CD8-positive, alpha-beta memory T cell (primary cell): Measurements from ENCODE around the gene POU5F1. TPM values are rescaled to one million over a fixed set of nuclear protein-coding genes. Genes with fewer than 3 reads are reported as not detected.
"Not testable (repeated sequence)": the region's sequence is repeated elsewhere in the genome, so short reads cannot be mapped to it uniquely, and the experiment has no call there.

ENCODE experiments used
- CTCF ChIA-PET: fragments of 350-600 bp; sonication (Branson Sonifier 250); formaldehyde crosslinking; loops from one replicate; lab custom pipeline; 2021; ENCODE audit warnings: antibody characterized with exemption; lab: Charles Lee
- POLR2A ChIA-PET: fragments of 350-600 bp; sonication (Branson Sonifier 250); formaldehyde crosslinking; loops from one replicate; lab custom pipeline; 2021; ENCODE audit warnings: antibody characterized with exemption; lab: Charles Lee
- DNase-seq, 5 donors: peaks; one replicate each; pipeline versions ENCODE4 v3.0.0 to v3.0.0-alpha.2; 2020 to 2022; ENCODE audit warnings: mixed read lengths in 1 of 5
- H3K27ac ChIP-seq: one replicate; pipeline ENCODE4 v1.7.0; 2013; ENCODE audit warnings: low read depth, mild to moderate bottlenecking, low read length, moderate library complexity
- H3K27me3 ChIP-seq: 2 replicates; pipeline ENCODE4 v1.7.0; 2013; ENCODE audit warnings: low read length, mild to moderate bottlenecking; ENCODE audit not compliant: insufficient read depth, poor library complexity, severe bottlenecking
- H3K36me3 ChIP-seq: 2 replicates; pipeline ENCODE4 v1.7.0; 2013; ENCODE audit warnings: mild to moderate bottlenecking, low read length, moderate library complexity; ENCODE audit not compliant: insufficient read depth
- H3K4me1 ChIP-seq: 2 replicates; pipeline ENCODE4 v1.7.0; 2013; ENCODE audit warnings: mild to moderate bottlenecking, low read length, moderate library complexity; ENCODE audit not compliant: insufficient read depth
- H3K4me3 ChIP-seq: 2 replicates; pipeline ENCODE4 v1.7.0; 2013; ENCODE audit warnings: mild to moderate bottlenecking, low read length
- H3K9me3 ChIP-seq: 2 replicates; pipeline ENCODE4 v1.7.0; 2013; ENCODE audit warnings: mild to moderate bottlenecking, low read length
- H3K27ac Mint-ChIP-seq, 8 donors: one replicate each; pipeline ENCODE4 v1.8.0; 2020 to 2021; ENCODE audit warnings: mixed read lengths in 8 of 8, mild to moderate bottlenecking in 6 of 8, inconsistent platforms in 3 of 8, moderate library complexity in 3 of 8
- H3K27me3 Mint-ChIP-seq, 2 donors: one replicate each; pipeline ENCODE4 v1.8.0; 2020 to 2021; ENCODE audit warnings: mixed read lengths in 2 of 2, mild to moderate bottlenecking in 1 of 2, moderate library complexity in 1 of 2
- H3K36me3 Mint-ChIP-seq, 3 donors: one replicate each; pipeline ENCODE4 v1.8.0; 2020 to 2021; ENCODE audit warnings: mixed read lengths in 3 of 3, inconsistent platforms in 1 of 3, mild to moderate bottlenecking in 1 of 3
- H3K4me1 Mint-ChIP-seq, 3 donors: one replicate each; pipeline ENCODE4 v1.8.0; 2020 to 2021; ENCODE audit warnings: mixed read lengths in 3 of 3, inconsistent platforms in 1 of 3, mild to moderate bottlenecking in 1 of 3
- H3K4me3 Mint-ChIP-seq, 7 donors: one replicate each; pipeline ENCODE4 v1.8.0; 2020 to 2021; ENCODE audit warnings: mixed read lengths in 7 of 7, mild to moderate bottlenecking in 6 of 7, moderate library complexity in 4 of 7, inconsistent platforms in 2 of 7
- H3K9me3 Mint-ChIP-seq, 5 donors: one replicate each; pipeline ENCODE4 v1.8.0; 2020 to 2022; ENCODE audit warnings: mixed read lengths in 5 of 5, mild to moderate bottlenecking in 3 of 5, moderate library complexity in 2 of 5, inconsistent platforms in 1 of 5
- polyA plus RNA-seq: library from polyadenylated mRNA; unstranded; fragments of 300-500 nt; fragmentation: Illumina TruSeq; gene quantifications from one replicate; pipeline ENCODE4 v1.2.3, GENCODE V29; 2021
- total RNA-seq, 2 experiments: library from RNA; stranded (reverse); gene quantifications; one replicate each; pipeline ENCODE4 v1.2.3, GENCODE V29; 2021

Gene POU5F1
- total and polyA plus RNA-seq, 3 experiments from 2014 or later: not detected

DNA sequence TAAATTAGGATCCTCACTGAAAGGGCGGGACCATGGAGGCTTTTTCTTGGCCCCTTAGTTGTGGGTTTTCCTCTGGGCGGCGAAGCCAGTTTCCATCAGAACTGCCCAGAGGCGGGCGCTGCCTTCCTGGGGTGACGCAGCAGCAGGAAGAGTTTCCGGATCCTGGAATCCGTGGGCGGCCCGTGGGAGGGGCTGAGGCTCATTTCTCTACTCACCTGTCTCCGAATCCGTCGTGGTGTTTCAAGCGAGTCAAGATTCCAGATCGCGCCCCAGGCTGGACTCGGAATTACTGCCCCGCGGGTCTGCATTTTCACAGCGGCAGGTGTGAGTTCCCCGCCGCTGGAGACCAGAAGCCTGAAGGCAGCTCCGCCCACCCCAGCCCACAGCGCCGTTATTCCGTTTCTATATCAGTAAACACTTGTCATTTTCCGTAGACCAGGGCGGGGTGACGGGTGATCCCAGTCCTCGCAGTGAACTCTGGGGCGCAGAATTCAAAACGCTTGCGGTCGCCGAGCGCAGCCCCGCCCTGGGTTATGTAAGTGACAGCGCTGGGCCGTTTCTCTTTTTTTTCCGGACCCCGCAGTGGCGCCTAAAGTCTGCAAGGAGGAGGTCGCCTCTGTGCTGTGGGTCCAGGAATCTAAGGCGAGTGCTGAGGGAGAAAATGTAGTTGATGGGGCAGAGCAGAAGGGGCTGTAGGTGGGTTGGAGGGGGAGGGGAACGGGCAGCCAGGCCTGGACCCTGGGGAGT is 27.2 kb upstream of the POU5F1 start:
- POLR2A ChIA-PET: interaction anchor here (0.6 to 3.0 kb wide), 12 partner anchors 39 to 265 kb away, joined by 3 to 24 read pairs (median 8); partner anchors contain the start of genes CCHCR1, HLA-B, HLA-C and TCF19
- Histone ChIP-seq H3K4me3 (peak overlapping the region; percentile 80), H3K36me3 (peaks cover 7% of the 10 kb centered on the region), H3K9me3 (no peaks in the 10 kb centered on the region), H3K27me3 (no peaks in the 10 kb centered on the region), H3K4me1 (peaks cover 49% of the 10 kb centered on the region), H3K27ac (peak overlapping the region; percentile 99)
- Mint-ChIP-seq H3K27me3 (peaks cover 0 to 3% of the 10 kb centered on the region in 2 donors), H3K36me3 (peaks cover 0 to 50% (median 2%) of the 10 kb centered on the region in 3 donors), H3K4me1 (peaks cover 57 to 74% (median 62%) of the 10 kb centered on the region in 3 donors), H3K4me3 (peak overlapping the region; percentile 80 to 98 (median 87)), H3K27ac (peak overlapping the region; percentile 87 to 100 (median 94)), H3K9me3 (peaks cover 0 to 1% (median 0%) of the 10 kb centered on the region in 5 donors)
- CTCF ChIA-PET: interaction anchor here (0.8 to 7.6 kb wide), 16 partner anchors 10 to 206 kb away, joined by 3 to 72 read pairs (median 5); partner anchors contain the start of genes MICA and PSORS1C2
- DNase-seq: peak; percentile 92 to 98 (median 95)

DNA sequence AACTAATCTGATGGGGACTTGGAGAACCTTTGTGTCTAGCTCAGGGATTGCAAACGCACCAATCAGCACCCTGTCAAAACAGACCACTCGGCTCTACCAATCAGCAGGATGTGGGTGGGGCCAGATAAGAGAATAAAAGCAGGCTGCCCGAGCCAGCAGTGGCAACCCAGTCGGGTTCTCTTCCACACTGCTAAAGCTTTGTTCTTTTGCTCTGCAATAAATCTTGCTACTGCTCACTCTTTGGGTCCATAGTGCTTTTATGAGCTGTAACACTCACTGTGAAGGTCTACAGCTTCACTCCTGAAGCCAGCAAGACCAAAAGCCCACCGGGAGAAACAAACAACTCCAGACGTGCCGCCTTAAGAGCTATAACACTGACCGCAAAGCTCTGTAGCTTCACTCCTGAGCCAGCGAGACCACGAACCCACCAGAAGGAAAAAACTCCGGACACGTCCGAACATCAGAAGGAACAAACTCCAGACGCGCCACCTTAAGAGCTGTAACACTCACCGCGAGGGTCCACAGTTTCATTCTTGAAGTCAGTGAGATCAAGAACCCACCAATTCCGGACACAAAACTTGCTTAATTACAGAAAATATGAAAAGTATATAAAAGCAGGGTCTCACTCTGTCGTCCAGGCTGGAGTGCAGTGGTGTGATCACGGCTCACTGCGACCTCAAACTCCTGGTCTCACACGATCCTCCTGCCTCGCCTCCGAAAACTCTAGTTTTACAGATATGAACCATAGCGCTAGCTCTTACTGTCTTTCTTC is 26.0 kb upstream of the POU5F1 start:
- H3K27me3 Mint-ChIP-seq, DNase-seq, H3K27me3 ChIP-seq, H3K9me3 ChIP-seq, H3K36me3 ChIP-seq, H3K9me3 Mint-ChIP-seq: not testable (repeated sequence)
- H3K4me1 ChIP-seq: peaks cover 36% of the 10 kb centered on the region
- Mint-ChIP-seq H3K4me3 (peak overlapping the region; percentile 80 to 98 (median 87)), H3K4me1 (peaks cover 51 to 62% (median 51%) of the 10 kb centered on the region in 3 donors), H3K36me3 (peaks cover 0 to 47% (median 2%) of the 10 kb centered on the region in 3 donors), H3K27ac (peak overlapping the region; percentile 87 to 100 (median 94))
- POLR2A ChIA-PET: interaction anchor here (0.6 to 3.0 kb wide), 8 partner anchors 38 to 204 kb away, joined by 5 to 24 read pairs (median 11); partner anchors contain the start of genes CCHCR1, HLA-B, HLA-C and TCF19
- peak overlapping the region; percentile 99 for H3K27ac ChIP-seq
- H3K4me3 ChIP-seq: peak overlapping the region; percentile 80
- CTCF ChIA-PET: interaction anchor here (0.8 to 7.6 kb wide), 17 partner anchors 11 to 207 kb away, joined by 3 to 72 read pairs (median 4); partner anchors contain the start of gene MICA

GRCh38 chr6:31195308-31195979 is 25.0 kb upstream of the POU5F1 start:
- peak overlapping the region in 5 of 7 donors; percentile 6 to 98 (median 87) for H3K4me3 Mint-ChIP-seq
- peaks cover 0 to 40% (median 2%) of the 10 kb centered on the region in 3 donors for H3K36me3 Mint-ChIP-seq
- POLR2A ChIA-PET: interaction anchor here (2.9 to 3.0 kb wide), 2 partner anchors 37 to 171 kb away, joined by 12 to 24 read pairs; partner anchors contain the start of genes CCHCR1 and TCF19
- peaks cover 29% of the 10 kb centered on the region for H3K4me1 ChIP-seq
- not testable (repeated sequence) for H3K27me3 Mint-ChIP-seq, H3K27me3 ChIP-seq, H3K4me3 ChIP-seq, DNase-seq, H3K27ac ChIP-seq, H3K36me3 ChIP-seq, H3K9me3 Mint-ChIP-seq, H3K9me3 ChIP-seq
- peak overlapping the region in 6 of 8 donors; percentile 50 to 99 (median 90) for H3K27ac Mint-ChIP-seq
- H3K4me1 Mint-ChIP-seq: peaks cover 44 to 54% (median 44%) of the 10 kb centered on the region in 3 donors
- CTCF ChIA-PET: interaction anchor here (1.8 to 7.6 kb wide), 6 partner anchors 12 to 204 kb away, joined by 4 to 72 read pairs (median 9); partner anchors contain the start of gene PSORS1C2

GRCh38 chr6:31194061-31194834 is 23.8 kb upstream of the POU5F1 start:
- ChIA-PET POLR2A (interaction anchor here (0.7 to 1.3 kb wide), 2 partner anchors 9 to 172 kb away, joined by 3 to 6 read pairs; no protein-coding TSS in a partner anchor), CTCF (interaction anchor here (0.5 to 7.6 kb wide), 4 partner anchors 53 to 173 kb away, joined by 3 to 72 read pairs (median 4); partner anchors contain the start of gene PSORS1C2)
- no peaks in the 10 kb centered on the region for H3K36me3 ChIP-seq
- no peaks in the 10 kb centered on the region for H3K27me3 ChIP-seq
- Mint-ChIP-seq H3K27ac (peak overlapping the region; percentile 41 to 89 (median 71)), H3K9me3 (peaks cover 0 to 1% (median 0%) of the 10 kb centered on the region in 5 donors), H3K36me3 (peaks cover 0 to 35% (median 2%) of the 10 kb centered on the region in 3 donors), H3K4me3 (peak overlapping the region in 4 of 7 donors; percentile 19 to 44 (median 28)), H3K4me1 (peaks cover 32 to 42% (median 34%) of the 10 kb centered on the region in 3 donors), H3K27me3 (peaks cover 0 to 3% of the 10 kb centered on the region in 2 donors)
- no peaks in the 10 kb centered on the region for H3K9me3 ChIP-seq
- no peak overlapping the region for H3K4me3 ChIP-seq
- peaks cover 17% of the 10 kb centered on the region for H3K4me1 ChIP-seq
- no peak for DNase-seq
- H3K27ac ChIP-seq: no peak overlapping the region

DNA sequence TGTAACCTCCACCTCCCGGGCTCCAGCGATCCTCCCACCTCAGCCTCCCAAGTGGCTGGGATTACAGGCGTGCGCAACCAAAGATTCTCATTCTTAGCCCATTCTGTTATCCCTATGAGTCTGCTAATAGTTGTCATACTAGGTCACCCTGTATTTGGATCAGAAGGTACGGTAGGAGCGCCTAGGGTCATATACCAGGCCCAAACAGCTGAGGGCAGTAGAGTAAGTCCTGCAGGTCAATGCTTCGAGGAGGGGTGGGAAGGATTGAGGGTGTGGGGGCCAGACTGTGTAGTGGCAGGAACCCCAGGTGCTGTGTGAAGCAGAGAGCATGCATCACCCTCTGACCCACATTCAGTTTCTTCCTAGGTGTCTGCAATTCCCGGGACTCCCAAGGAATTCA is 22.7 kb upstream of the POU5F1 start:
- CTCF ChIA-PET: interaction anchor here (1.0 to 7.6 kb wide), 5 partner anchors 55 to 174 kb away, joined by 3 to 72 read pairs (median 5); partner anchors contain the start of gene PSORS1C2
- H3K36me3 ChIP-seq: no peaks in the 10 kb centered on the region
- peak overlapping the region in 3 of 8 donors; percentile 11 to 69 (median 26) for H3K27ac Mint-ChIP-seq
- H3K27ac ChIP-seq: no peak overlapping the region
- H3K27me3 ChIP-seq: no peaks in the 10 kb centered on the region
- no peaks in the 10 kb centered on the region for H3K9me3 ChIP-seq
- H3K4me3 Mint-ChIP-seq: peak overlapping the region in 1 of 7 donors; percentile 61
- DNase-seq: no peak
- POLR2A ChIA-PET: interaction anchor here (1.3 kb wide), 1 partner anchor 173 kb away, joined by 6 read pairs; no protein-coding TSS in a partner anchor
- peaks cover 0 to 32% (median 2%) of the 10 kb centered on the region in 3 donors for H3K36me3 Mint-ChIP-seq
- H3K4me3 ChIP-seq: no peak overlapping the region
- peaks cover 0 to 1% (median 0%) of the 10 kb centered on the region in 5 donors for H3K9me3 Mint-ChIP-seq
- peaks cover 12% of the 10 kb centered on the region for H3K4me1 ChIP-seq
- peaks cover 25 to 34% (median 28%) of the 10 kb centered on the region in 3 donors for H3K4me1 Mint-ChIP-seq
- peaks cover 0 to 3% of the 10 kb centered on the region in 2 donors for H3K27me3 Mint-ChIP-seq

- H3K36me3 Mint-ChIP-seq: peaks cover 0 to 26% (median 2%) of the 10 kb centered on the region in 3 donors
- CTCF ChIA-PET: interaction anchor here (0.9 to 3.1 kb wide), 8 partner anchors 10 to 184 kb away, joined by 3 to 27 read pairs (median 4); partner anchors contain the start of gene PSORS1C2
- not testable (repeated sequence) for H3K9me3 ChIP-seq, H3K27ac ChIP-seq, H3K9me3 Mint-ChIP-seq, H3K4me3 ChIP-seq, H3K27me3 ChIP-seq, H3K36me3 ChIP-seq, H3K27me3 Mint-ChIP-seq
- peaks cover 12% of the 10 kb centered on the region for H3K4me1 ChIP-seq
- POLR2A ChIA-PET: interaction anchor here (0.7 to 0.9 kb wide), 4 partner anchors 37 to 752 kb away, joined by 3 to 7 read pairs (median 4); no protein-coding TSS in a partner anchor
- H3K27ac Mint-ChIP-seq: peak overlapping the region in 2 of 8 donors; percentile 68 to 94
- peak overlapping the region in 1 of 7 donors; percentile 54 for H3K4me3 Mint-ChIP-seq
- DNase-seq: peak; percentile 24 to 69 (median 42)
- H3K4me1 Mint-ChIP-seq: peaks cover 24 to 29% (median 25%) of the 10 kb centered on the region in 3 donors
Observed at GRCh38 chr6:31192431-31193105, 22.1 kb upstream of the POU5F1 start.
